GM19025 (cell line): Measurements from ENCODE around the gene UQCC2.

Experiments used
- ATAC-seq: cut with Tn5 transposase; IDR thresholded peaks from one replicate; pipeline ENCODE4 v1.9.1; 2021; ENCODE audit warnings: mild to moderate bottlenecking, low read depth, moderate library complexity; ENCODE audit not compliant: unreplicated experiment

UQCC2 gene

GRCh38 chr6:33726696-33727095, 15.2 kb upstream of the UQCC2 start:
- no peak for ATAC-seq

- no peak for ATAC-seq
These were observed 14.6 kb upstream of the UQCC2 start for GRCh38 chr6:33725891-33726673.

- ATAC-seq, result no peak
These were observed 13.7 kb upstream of the UQCC2 start for GRCh38 chr6:33725222-33725621.

GRCh38 chr6:33724102-33725023, 12.9 kb upstream of the UQCC2 start:
- no peak for ATAC-seq

GRCh38 chr6:33723371-33724085, 12.0 kb upstream of the UQCC2 start:
- no peak for ATAC-seq

GRCh38 chr6:33722103-33722623, 10.7 kb upstream of the UQCC2 start:
- no peak for ATAC-seq

GRCh38 chr6:33721508-33721907, 10.0 kb upstream of the UQCC2 start:
- no peak for ATAC-seq

- no peak for ATAC-seq
These were observed 9.5 kb upstream of the UQCC2 start for GRCh38 chr6:33720998-33721397.

- ATAC-seq, result no peak
These were observed 8.0 kb upstream of the UQCC2 start for GRCh38 chr6:33719326-33719987.

- no peak for ATAC-seq
These were observed 7.2 kb upstream of the UQCC2 start for GRCh38 chr6:33718713-33719112.

GRCh38 chr6:33717934-33718455, 6.5 kb upstream of the UQCC2 start:
- no peak for ATAC-seq

GRCh38 chr6:33716890-33717632, 5.6 kb upstream of the UQCC2 start:
- no peak for ATAC-seq

- no peak for ATAC-seq
These were observed 4.9 kb upstream of the UQCC2 start for GRCh38 chr6:33716379-33716778.

- no peak for ATAC-seq
These were observed 3.0 kb upstream of the UQCC2 start for GRCh38 chr6:33714385-33715040.

- no peak for ATAC-seq
These were observed 2.3 kb upstream of the UQCC2 start for GRCh38 chr6:33713786-33714185.

- no peak for ATAC-seq
These were observed 1.4 kb upstream of the UQCC2 start for GRCh38 chr6:33712914-33713313.

GRCh38 chr6:33710296-33711121, 991 bp downstream of the UQCC2 start:
- no peak for ATAC-seq
